ENCODE measurements around the gene BARHL1.
"Not testable (repeated sequence)": the region's sequence is repeated elsewhere in the genome, so short reads cannot be mapped to it uniquely, and the experiment has no call there.

The BARHL1 gene

GRCh38 chr9:132547976-132548730, 34.3 kb upstream of the BARHL1 start:
- Mint-ChIP-seq H3K9me3 (peaks cover 2% of the 10 kb centered on the region), H3K36me3 (peaks cover 2% of the 10 kb centered on the region), H3K27me3 (peaks cover 48% of the 10 kb centered on the region), H3K27ac (no peak overlapping the region), H3K4me1 (peaks cover 6% of the 10 kb centered on the region), H3K4me3 (no peak overlapping the region)
- no peak for ATAC-seq

DNA sequence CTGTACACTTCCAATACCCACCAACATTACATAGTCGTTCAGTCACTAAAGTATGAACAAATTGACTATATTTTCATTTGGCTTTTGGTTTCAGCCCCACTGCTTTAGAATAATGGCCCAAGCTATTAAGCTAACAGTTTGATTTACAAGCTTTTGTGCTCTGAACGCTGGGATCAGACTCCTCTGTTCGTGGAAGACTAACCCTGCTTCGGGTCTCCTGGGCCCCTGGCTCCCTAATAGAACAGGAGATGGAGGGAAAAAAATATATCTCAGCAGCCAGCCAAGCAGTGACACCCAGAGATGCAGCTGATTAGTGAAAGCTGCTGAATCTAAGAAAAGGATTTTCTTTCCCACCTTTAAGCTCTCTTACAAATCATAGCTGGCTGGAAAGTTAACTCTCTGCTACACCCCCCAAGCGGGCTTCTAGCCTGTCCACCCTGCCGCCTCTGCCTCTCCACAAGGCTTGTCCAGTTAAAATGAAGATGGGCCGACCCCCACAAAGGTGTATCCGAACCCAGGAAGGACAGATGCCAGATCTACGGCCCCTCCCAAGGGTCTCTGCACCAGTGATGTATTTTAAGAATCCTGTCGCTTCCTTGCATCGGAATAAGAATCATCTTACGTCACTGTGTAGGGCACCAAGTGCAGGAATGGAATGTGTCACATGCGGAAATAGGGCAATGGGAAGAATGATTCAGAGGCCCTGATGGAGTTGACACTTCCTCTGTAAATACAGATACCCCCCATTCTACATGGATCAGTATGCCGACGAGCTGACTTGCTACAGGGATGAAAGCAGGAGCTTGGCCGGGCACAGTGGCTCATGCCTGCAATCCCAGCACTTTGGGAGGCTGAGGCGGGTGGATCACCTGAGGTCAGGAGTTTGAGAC, 33.4 kb upstream of the BARHL1 start:
- Mint-ChIP-seq H3K4me1 (peaks cover 6% of the 10 kb centered on the region), H3K4me3 (no peak overlapping the region), H3K9me3 (peaks cover 6% of the 10 kb centered on the region), H3K36me3 (peaks cover 7% of the 10 kb centered on the region), H3K27ac (no peak overlapping the region), H3K27me3 (peaks cover 48% of the 10 kb centered on the region)
- ATAC-seq, result no peak

GRCh38 chr9:132551556-132551955, 30.9 kb upstream of the BARHL1 start:
- Mint-ChIP-seq H3K4me3 (no peak overlapping the region), H3K36me3 (peaks cover 7% of the 10 kb centered on the region), H3K27ac (no peak overlapping the region), H3K9me3 (peaks cover 6% of the 10 kb centered on the region), H3K4me1 (peaks cover 4% of the 10 kb centered on the region), H3K27me3 (peaks cover 38% of the 10 kb centered on the region)
- no peak for ATAC-seq

GRCh38 chr9:132552041-132552440, 30.4 kb upstream of the BARHL1 start:
- Mint-ChIP-seq H3K27me3 (peaks cover 36% of the 10 kb centered on the region), H3K27ac (no peak overlapping the region), H3K36me3 (peaks cover 7% of the 10 kb centered on the region), H3K4me3 (no peak overlapping the region), H3K9me3 (peaks cover 6% of the 10 kb centered on the region), H3K4me1 (no peaks in the 10 kb centered on the region)
- ATAC-seq, result no peak

DNA sequence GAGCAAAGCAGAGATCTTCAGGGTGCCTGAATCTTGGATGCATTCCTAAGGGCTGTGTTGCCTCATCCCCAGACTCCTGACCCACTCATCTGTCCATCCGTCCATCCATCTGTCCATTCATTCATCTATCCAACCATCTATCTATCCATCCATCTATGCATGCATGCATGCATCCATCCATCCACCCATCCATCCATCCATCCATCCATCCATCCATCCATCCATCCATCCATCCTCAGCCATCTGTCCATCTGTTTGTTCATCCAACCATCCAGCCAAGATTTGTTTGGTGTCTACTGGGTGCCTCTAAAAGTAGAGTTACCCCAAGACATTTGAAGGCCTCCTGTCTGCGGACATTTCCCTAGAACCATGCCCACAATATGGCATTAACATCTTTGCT, 27.7 kb upstream of the BARHL1 start:
- Mint-ChIP-seq H3K27me3 (peaks cover 49% of the 10 kb centered on the region), H3K27ac (no peak overlapping the region), H3K4me3 (no peak overlapping the region), H3K4me1 (no peaks in the 10 kb centered on the region), H3K36me3 (peaks cover 12% of the 10 kb centered on the region), H3K9me3 (peaks cover 8% of the 10 kb centered on the region)
- ATAC-seq, result no peak

DNA sequence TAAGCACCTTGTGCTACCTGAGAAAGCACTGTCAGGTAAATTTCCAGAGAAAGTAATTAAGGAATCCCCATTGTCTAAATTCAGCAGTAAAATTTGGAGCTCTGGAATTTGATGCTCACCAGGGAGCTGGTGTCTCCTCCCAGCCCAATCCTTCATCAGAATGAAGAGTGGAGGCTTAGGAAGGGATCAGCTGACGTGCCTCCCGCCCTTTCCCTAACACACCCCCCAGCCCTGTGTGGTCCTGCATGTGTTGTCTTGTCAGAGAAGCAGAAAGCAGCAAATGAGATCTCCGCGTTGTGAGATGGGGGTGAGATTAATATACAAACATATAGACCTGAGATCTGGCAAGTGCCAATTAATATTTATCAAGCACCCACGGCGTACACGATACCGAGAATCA, 26.9 kb upstream of the BARHL1 start:
- H3K4me1 Mint-ChIP-seq, result no peaks in the 10 kb centered on the region
- peaks cover 51% of the 10 kb centered on the region for H3K27me3 Mint-ChIP-seq
- no peak overlapping the region for H3K4me3 Mint-ChIP-seq
- H3K9me3 Mint-ChIP-seq, result peaks cover 8% of the 10 kb centered on the region
- peaks cover 12% of the 10 kb centered on the region for H3K36me3 Mint-ChIP-seq
- ATAC-seq, result no peak
- no peak overlapping the region for H3K27ac Mint-ChIP-seq

- no peak overlapping the region for H3K27ac Mint-ChIP-seq
- ATAC-seq, result no peak
- peaks cover 12% of the 10 kb centered on the region for H3K36me3 Mint-ChIP-seq
- H3K4me1 Mint-ChIP-seq, result no peaks in the 10 kb centered on the region
- H3K27me3 Mint-ChIP-seq, result peaks cover 51% of the 10 kb centered on the region
- no peak overlapping the region for H3K4me3 Mint-ChIP-seq
- H3K9me3 Mint-ChIP-seq, result peaks cover 8% of the 10 kb centered on the region
Measured at GRCh38 chr9:132556235-132556634, 26.2 kb upstream of the BARHL1 start.

- H3K36me3 Mint-ChIP-seq, result peaks cover 12% of the 10 kb centered on the region
- peaks cover 48% of the 10 kb centered on the region for H3K27me3 Mint-ChIP-seq
- H3K27ac Mint-ChIP-seq, result no peak overlapping the region
- no peaks in the 10 kb centered on the region for H3K4me1 Mint-ChIP-seq
- H3K9me3 Mint-ChIP-seq, result peaks cover 8% of the 10 kb centered on the region
- no peak overlapping the region for H3K4me3 Mint-ChIP-seq
- no peak for ATAC-seq
Measured at GRCh38 chr9:132556714-132557113, 25.7 kb upstream of the BARHL1 start.

DNA sequence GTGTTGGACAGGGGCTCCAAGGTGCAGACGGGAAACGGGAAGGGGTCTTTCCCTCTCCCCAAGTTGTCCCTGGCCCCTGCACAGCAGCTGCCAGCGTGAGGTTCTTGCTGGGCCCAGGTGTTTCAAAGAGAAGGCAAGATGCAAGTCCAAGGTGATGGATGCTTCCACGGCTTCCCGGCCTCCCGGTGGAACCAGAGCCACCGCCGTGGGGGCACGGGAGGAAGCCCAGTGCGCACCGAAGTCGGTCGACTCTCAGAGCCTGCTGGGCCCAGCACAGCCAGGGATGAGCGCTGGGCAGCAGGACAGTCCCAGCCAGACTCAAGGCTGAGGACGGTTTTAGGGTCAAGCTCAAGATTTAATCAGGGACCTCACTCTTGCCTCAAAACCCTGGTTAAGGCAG, 25.2 kb upstream of the BARHL1 start:
- Mint-ChIP-seq H3K27me3 (peaks cover 44% of the 10 kb centered on the region), H3K27ac (no peak overlapping the region), H3K9me3 (peaks cover 8% of the 10 kb centered on the region), H3K4me3 (no peak overlapping the region), H3K4me1 (no peaks in the 10 kb centered on the region), H3K36me3 (peaks cover 12% of the 10 kb centered on the region)
- ATAC-seq, result no peak

GRCh38 chr9:132559711-132560110, 22.7 kb upstream of the BARHL1 start:
- Mint-ChIP-seq H3K36me3 (peaks cover 5% of the 10 kb centered on the region), H3K9me3 (peaks cover 2% of the 10 kb centered on the region), H3K4me1 (no peaks in the 10 kb centered on the region), H3K27ac (no peak overlapping the region), H3K27me3 (peaks cover 44% of the 10 kb centered on the region), H3K4me3 (no peak overlapping the region)
- ATAC-seq, result no peak

GRCh38 chr9:132560616-132561202, 21.7 kb upstream of the BARHL1 start:
- Mint-ChIP-seq H3K27me3 (peaks cover 39% of the 10 kb centered on the region), H3K36me3 (peaks cover 5% of the 10 kb centered on the region), H3K27ac (no peak overlapping the region), H3K4me1 (no peaks in the 10 kb centered on the region), H3K9me3 (peaks cover 2% of the 10 kb centered on the region), H3K4me3 (no peak overlapping the region)
- no peak for ATAC-seq

- ATAC-seq, result no peak
Measured at GRCh38 chr9:132562306-132562573, 20.2 kb upstream of the BARHL1 start.

DNA sequence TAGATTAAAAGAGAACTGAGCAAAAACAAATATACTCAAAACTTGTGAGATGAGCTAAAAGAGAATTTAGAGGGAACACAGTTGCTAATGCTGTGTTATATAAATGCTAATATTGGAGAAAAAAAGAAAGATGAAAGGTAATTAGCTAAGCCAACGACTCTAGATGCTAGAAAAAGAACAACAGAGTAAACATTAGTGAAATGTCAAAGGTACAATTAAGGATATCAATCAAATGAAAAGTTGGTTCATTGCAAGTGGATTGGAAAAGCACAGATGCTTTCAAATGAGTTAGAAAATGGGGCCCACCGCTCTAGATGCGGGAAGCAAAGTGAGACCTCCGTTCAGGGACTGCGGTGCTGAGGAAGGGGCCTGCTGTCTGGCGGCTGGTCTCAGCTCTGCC, 17.9 kb upstream of the BARHL1 start:
- ATAC-seq, result no peak
- H3K36me3 Mint-ChIP-seq, result peaks cover 5% of the 10 kb centered on the region
- no peaks in the 10 kb centered on the region for H3K4me1 Mint-ChIP-seq
- no peak overlapping the region for H3K4me3 Mint-ChIP-seq
- H3K27ac Mint-ChIP-seq, result no peak overlapping the region
- peaks cover 2% of the 10 kb centered on the region for H3K9me3 Mint-ChIP-seq
- H3K27me3 Mint-ChIP-seq, result peaks cover 25% of the 10 kb centered on the region

More at GRCh38 chr9:132562306-132562573, 20.2 kb upstream of the BARHL1 start:
- H3K36me3 Mint-ChIP-seq, result peaks cover 10% of the 10 kb centered on the region
- no peak overlapping the region for H3K27ac Mint-ChIP-seq
- no peaks in the 10 kb centered on the region for H3K4me1 Mint-ChIP-seq
- no peak overlapping the region for H3K4me3 Mint-ChIP-seq
- peaks cover 33% of the 10 kb centered on the region for H3K27me3 Mint-ChIP-seq
- peaks cover 2% of the 10 kb centered on the region for H3K9me3 Mint-ChIP-seq

- not testable (repeated sequence) for H3K4me1 Mint-ChIP-seq, H3K36me3 Mint-ChIP-seq, H3K4me3 Mint-ChIP-seq, H3K27ac Mint-ChIP-seq, ATAC-seq, H3K9me3 Mint-ChIP-seq
- H3K27me3 Mint-ChIP-seq, result peaks cover 21% of the 10 kb centered on the region
Measured at GRCh38 chr9:132568787-132569186, 13.6 kb upstream of the BARHL1 start.

GRCh38 chr9:132571806-132572600, 10.4 kb upstream of the BARHL1 start:
- no peak overlapping the region for H3K27ac Mint-ChIP-seq
- ATAC-seq, result no peak
- peaks cover 53% of the 10 kb centered on the region for H3K27me3 Mint-ChIP-seq
- H3K9me3 Mint-ChIP-seq, result peaks cover 2% of the 10 kb centered on the region
- no peak overlapping the region for H3K4me3 Mint-ChIP-seq
- H3K4me1 Mint-ChIP-seq, result no peaks in the 10 kb centered on the region
- peaks cover 1% of the 10 kb centered on the region for H3K36me3 Mint-ChIP-seq

Data from stimulated activated memory B cell treated with anti-CD40 and anti-IgM and Interleukin-4, amounts not matched to agents 10 μg/mL and 1 μg/mL and 100 μg/mL, for 72 hours (primary cell).